GM06990 (cell line): ENCODE data around the gene AMOT.

ENCODE experiments used
- DNase-seq: peaks from one replicate; pipeline ENCODE4 v3.0.0-alpha.2; 2011; ENCODE audit not compliant: insufficient read length; ENCODE audit errors: extremely low read depth
- H3K27me3 ChIP-seq: replicated peaks from 2 replicates; pipeline ENCODE4 v1.6.0; 2011; ENCODE audit warnings: low read length; ENCODE audit not compliant: control insufficient read depth, insufficient read depth
- H3K36me3 ChIP-seq: 2 replicates; pipeline ENCODE4 v1.5.1; 2011; ENCODE audit warnings: low read length; ENCODE audit not compliant: control insufficient read depth, insufficient read depth
- H3K4me3 ChIP-seq: replicated peaks from 2 replicates; pipeline ENCODE4 v1.5.1; 2011; ENCODE audit warnings: low read depth, mild to moderate bottlenecking, control low read depth, low read length
- TF ChIP-seq, protein P1 (sequence below): IDR thresholded peaks from 2 replicates; pipeline ENCODE4 v1.5.1; 2011; ENCODE audit warnings: low read length, control low read depth, mild to moderate bottlenecking, inconsistent platforms; ENCODE audit not compliant: insufficient read depth, poor library complexity, severe bottlenecking

Gene AMOT

GRCh38 chrX:112837531-112837930, 3.1 kb downstream of the AMOT start:
- no peaks in the 10 kb centered on the region for H3K36me3 ChIP-seq
- DNase-seq = no peak
- no peaks in the 10 kb centered on the region for H3K27me3 ChIP-seq
- TF ChIP-seq, protein P1, sequence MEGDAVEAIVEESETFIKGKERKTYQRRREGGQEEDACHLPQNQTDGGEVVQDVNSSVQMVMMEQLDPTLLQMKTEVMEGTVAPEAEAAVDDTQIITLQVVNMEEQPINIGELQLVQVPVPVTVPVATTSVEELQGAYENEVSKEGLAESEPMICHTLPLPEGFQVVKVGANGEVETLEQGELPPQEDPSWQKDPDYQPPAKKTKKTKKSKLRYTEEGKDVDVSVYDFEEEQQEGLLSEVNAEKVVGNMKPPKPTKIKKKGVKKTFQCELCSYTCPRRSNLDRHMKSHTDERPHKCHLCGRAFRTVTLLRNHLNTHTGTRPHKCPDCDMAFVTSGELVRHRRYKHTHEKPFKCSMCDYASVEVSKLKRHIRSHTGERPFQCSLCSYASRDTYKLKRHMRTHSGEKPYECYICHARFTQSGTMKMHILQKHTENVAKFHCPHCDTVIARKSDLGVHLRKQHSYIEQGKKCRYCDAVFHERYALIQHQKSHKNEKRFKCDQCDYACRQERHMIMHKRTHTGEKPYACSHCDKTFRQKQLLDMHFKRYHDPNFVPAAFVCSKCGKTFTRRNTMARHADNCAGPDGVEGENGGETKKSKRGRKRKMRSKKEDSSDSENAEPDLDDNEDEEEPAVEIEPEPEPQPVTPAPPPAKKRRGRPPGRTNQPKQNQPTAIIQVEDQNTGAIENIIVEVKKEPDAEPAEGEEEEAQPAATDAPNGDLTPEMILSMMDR = no peak
- H3K4me3 ChIP-seq = no peak overlapping the region

- TF ChIP-seq, protein P1 = no peak
- no peak overlapping the region for H3K4me3 ChIP-seq
- no peaks in the 10 kb centered on the region; the same call in 1 of the 2 replicates for H3K27me3 ChIP-seq
- no peaks in the 10 kb centered on the region for H3K36me3 ChIP-seq
- DNase-seq = no peak
Measured at GRCh38 chrX:112835019-112835418, 5.6 kb downstream of the AMOT start.

DNA sequence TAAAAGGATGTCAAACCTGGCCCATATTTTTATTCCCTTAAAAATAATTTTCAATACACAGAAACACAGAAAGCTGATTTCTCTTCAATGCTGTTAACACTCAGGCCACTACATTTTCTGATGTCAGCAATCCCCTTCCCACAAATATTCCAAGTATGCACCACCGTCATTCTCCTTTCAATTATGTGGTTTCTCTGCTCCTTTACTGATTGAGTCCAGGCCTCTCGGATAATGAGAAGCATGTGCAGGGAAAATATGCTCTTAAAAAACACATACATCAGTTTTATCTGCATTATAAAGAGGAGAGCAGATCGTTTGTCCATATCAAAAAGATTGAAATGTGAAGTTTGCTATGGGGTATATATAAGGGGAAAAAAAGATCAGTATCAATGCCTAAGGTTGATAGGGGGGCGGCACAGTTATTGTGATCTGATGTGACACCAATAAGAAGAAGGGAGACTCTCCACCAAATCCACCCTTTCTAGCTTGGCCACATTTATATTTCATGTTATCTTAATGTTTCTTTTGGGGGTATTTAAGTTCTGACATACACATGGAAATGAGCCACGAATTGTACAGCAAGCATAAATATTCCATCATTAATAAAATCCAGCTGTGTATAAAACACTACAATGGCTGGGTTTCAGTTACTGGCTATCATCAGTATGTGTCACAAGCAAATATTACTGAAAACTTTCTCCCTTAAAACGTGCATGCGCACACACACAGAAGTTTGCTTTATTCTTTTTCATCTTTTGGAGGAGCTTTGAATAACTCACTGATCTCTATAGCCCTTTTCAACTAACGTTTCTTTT, 6.4 kb downstream of the AMOT start:
- TF ChIP-seq, protein P1 = no peak
- Histone ChIP-seq H3K27me3 (no peaks in the 10 kb centered on the region; the same call in 1 of the 2 replicates), H3K4me3 (no peak overlapping the region), H3K36me3 (no peaks in the 10 kb centered on the region)
- no peak for DNase-seq

DNA sequence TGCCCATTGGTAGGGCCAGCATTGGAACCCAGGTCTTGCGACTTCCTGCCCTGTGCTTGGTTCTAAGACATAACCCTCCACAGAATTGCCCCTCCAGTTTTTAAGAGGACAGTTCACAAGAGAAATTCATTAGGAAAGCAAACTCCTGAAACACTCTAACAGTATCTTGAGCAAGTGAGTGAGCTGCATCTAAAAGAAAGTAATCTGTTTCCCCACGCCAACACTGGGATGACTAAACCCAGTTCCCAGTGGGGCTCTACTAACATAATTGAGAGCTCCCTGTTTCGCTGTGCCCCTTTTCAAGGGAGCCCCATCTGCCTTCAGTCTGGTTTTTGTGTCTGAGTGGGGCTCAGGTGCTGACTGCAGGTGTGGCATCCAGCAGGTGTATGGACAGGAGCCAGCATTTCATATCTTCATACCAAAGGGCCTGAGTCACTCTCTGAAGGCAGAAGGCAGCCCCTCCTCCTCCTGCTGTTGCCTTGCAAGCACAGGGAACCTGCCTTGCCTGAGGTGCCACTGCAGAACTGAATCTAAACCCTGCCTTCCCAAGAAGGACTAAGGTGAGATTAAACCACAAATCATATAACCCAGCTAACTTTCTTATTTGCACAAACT, 8.0 kb downstream of the AMOT start:
- Histone ChIP-seq H3K36me3 (no peaks in the 10 kb centered on the region), H3K27me3 (no peaks in the 10 kb centered on the region; the same call in 1 of the 2 replicates), H3K4me3 (no peak overlapping the region)
- TF ChIP-seq, protein P1 = no peak
- no peak for DNase-seq

DNA sequence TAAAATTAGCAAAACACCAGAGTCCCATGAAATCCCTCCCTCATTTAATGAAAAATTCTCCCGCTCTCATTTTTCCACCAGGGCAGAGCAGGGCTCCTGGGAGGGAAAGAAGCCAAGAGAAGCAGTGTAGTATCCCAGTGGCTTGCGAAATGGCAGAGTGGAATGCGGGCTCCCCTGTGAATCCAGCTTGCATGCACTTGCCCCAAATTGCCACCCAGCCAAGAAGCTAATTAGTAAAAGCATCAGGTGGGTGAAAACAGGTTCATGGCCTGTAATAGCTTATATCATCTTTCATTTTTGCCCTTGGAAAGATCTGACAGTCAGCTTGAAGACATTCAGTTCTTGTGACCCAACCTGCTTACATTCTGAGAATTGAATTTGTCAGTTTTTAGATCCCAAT, 10.1 kb downstream of the AMOT start:
- no peaks in the 10 kb centered on the region; the same call in 1 of the 2 replicates for H3K27me3 ChIP-seq
- H3K36me3 ChIP-seq = no peaks in the 10 kb centered on the region
- TF ChIP-seq, protein P1 = no peak
- H3K4me3 ChIP-seq = no peak overlapping the region
- no peak for DNase-seq
